Measurements from ENCODE around the gene TRABD. TPM values are rescaled to one million over a fixed set of nuclear protein-coding genes. Genes with fewer than 3 reads are reported as not detected.

Gene TRABD
- total RNA-seq, 4 donors from 2014 or later = 18.3 to 31.0 (median 22.3) TPM

GRCh38 chr22:50178471-50178864 lies 7.2 kb upstream of the TRABD start:
- TF ChIP-seq POLR2AphosphoS5 (IDR thresholded peaks at IDR 0.05) = no peak
- TF ChIP-seq EP300 (IDR thresholded peaks at IDR 0.05) = no peak
- no peak for TF ChIP-seq CTCF (IDR thresholded peaks at IDR 0.05)
- no peak for TF ChIP-seq POLR2A (IDR thresholded peaks at IDR 0.05; ENCODE audit: low read depth)
- Histone ChIP-seq H3K36me3 (no peaks in the 10 kb centered on the region), H3K9me3 (no peaks in the 10 kb centered on the region), H3K27ac (replicated peaks in 1 of 4) (no peak overlapping the region), H3K27me3 (peaks cover 0 to 74% (median 17%) of the 10 kb centered on the region in 4 donors), H3K4me3 (no peak overlapping the region), H3K4me1 (peaks cover 0 to 13% (median under 1%) of the 10 kb centered on the region in 4 donors)
- no peak for DNase-seq (ENCODE audit: extremely low spot score)
- intact Hi-C loops (cut with DNase I) = no loop called here
- WGBS = 66% methylated on average over 17 of the region's 22 CpGs

DNA sequence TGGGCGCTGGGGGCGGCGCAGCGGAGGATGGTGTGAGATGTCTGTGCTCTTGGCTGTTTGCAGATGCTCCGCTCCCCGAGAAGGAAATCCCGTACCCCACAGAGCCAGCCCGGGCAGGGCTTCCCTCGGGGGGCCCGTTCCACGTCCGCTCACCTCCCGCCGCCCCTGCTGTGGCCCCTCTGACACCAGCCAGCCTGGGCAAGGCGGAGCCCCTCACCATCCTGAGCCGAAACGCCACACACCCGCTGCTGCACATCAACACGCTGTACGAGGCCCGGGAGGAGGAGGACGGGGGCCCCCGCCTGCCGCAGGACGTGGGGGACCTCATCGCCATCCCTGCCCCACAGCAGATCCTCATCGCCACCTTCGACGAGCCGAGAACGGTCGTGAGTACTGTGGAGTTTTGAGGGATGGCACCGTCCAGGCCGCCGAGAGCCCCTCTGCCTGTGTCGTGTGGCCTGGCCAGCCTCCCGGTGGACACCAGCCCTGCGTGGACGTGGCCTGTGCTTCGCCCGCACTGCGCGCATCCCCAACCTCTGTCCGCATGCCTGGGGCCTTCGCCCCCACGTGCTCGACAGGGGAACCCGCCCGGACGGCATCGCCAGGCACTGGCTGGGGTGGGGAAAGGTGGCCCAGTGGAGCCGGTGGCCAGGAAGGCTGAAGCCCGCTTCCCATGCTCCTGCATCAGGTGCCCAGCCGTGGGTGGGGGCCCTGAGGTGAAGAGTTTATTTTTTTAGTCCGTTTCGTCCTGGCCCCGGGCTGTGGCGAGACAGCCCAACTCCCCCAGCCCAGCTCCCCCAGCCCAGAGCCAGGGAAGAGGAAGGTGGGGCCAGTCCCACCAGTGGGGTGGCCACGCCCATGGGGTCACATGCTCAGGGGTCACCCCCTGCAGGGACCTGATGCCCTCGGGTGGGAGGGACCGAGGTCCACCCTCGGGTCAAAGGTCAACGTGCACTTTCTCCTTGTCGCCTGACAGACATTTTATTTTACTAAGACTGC lies 6.5 kb upstream of the TRABD start:
- TF ChIP-seq CTCF (IDR thresholded peaks at IDR 0.05) (no peak), EP300 (IDR thresholded peaks at IDR 0.05) (no peak), POLR2AphosphoS5 (IDR thresholded peaks at IDR 0.05) (no peak), POLR2A (IDR thresholded peaks at IDR 0.05; ENCODE audit: low read depth) (no peak)
- Histone ChIP-seq H3K27ac (replicated peaks in 1 of 4) (no peak overlapping the region), H3K4me1 (peaks cover 5 to 20% (median 7%) of the 10 kb centered on the region in 4 donors), H3K36me3 (no peaks in the 10 kb centered on the region), H3K27me3 (peaks cover 0 to 67% (median 17%) of the 10 kb centered on the region in 4 donors), H3K4me3 (no peak overlapping the region), H3K9me3 (no peaks in the 10 kb centered on the region)
- intact Hi-C loops (cut with DNase I) = no loop called here
- DNase-seq (ENCODE audit: extremely low spot score) = no peak
- WGBS = 83% methylated on average over 41 of the region's 64 CpGs

DNA sequence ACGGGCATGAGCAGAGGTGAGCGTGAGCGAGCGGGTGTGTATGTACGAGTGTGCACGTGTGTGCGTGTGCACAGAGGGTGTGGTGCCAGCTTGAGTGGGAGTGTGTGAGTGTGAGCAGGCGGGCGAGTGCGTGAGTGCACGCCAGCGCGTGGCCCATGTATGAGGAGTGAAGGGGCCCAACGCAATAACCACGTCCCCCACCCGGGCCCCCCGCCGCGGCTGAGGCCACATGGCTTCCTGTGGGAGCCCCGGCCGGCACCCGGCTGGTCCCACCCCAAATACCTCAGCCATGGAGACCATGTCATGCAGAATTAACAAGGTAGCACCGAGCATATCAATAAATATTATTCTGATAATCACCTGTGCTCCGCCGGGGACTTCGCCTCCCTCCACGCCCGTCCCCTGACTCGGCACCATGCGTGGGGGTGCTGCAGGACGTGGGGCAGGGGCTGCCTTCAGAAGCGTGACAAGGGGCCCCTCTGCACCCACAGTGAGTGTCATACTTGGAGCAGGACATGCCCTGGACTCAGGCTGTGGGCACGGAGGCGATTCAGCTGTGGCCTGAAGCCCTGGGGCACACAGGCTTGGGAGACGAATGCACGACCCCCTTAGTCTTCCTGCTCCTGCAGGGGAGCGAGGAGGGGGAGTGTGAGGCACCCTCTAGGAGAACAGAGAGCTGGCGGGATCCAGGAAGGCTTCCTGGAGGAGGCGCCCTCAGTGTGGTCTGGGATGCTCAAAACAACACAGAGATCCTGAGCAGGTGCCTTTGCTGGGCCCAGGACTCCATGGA lies 5.6 kb upstream of the TRABD start:
- TF ChIP-seq POLR2AphosphoS5 (IDR thresholded peaks at IDR 0.05) = no peak
- no peak for TF ChIP-seq POLR2A (IDR thresholded peaks at IDR 0.05; ENCODE audit: low read depth)
- TF ChIP-seq EP300 (IDR thresholded peaks at IDR 0.05) = no peak
- TF ChIP-seq CTCF (IDR thresholded peaks at IDR 0.05) = no peak
- WGBS = 77% methylated on average over 39 of the region's 39 CpGs
- intact Hi-C loops (cut with DNase I) = loop anchor here (5.0 kb wide), 1 partner anchor 248 kb away; no protein-coding TSS in a partner anchor
- Histone ChIP-seq H3K27me3 (peaks cover 0 to 58% (median 17%) of the 10 kb centered on the region in 4 donors), H3K36me3 (no peaks in the 10 kb centered on the region), H3K4me3 (no peak overlapping the region), H3K4me1 (peaks cover 13 to 30% (median 17%) of the 10 kb centered on the region in 4 donors), H3K27ac (replicated peaks in 1 of 4) (no peak overlapping the region), H3K9me3 (no peaks in the 10 kb centered on the region)
- DNase-seq (ENCODE audit: extremely low spot score) = no peak

DNA sequence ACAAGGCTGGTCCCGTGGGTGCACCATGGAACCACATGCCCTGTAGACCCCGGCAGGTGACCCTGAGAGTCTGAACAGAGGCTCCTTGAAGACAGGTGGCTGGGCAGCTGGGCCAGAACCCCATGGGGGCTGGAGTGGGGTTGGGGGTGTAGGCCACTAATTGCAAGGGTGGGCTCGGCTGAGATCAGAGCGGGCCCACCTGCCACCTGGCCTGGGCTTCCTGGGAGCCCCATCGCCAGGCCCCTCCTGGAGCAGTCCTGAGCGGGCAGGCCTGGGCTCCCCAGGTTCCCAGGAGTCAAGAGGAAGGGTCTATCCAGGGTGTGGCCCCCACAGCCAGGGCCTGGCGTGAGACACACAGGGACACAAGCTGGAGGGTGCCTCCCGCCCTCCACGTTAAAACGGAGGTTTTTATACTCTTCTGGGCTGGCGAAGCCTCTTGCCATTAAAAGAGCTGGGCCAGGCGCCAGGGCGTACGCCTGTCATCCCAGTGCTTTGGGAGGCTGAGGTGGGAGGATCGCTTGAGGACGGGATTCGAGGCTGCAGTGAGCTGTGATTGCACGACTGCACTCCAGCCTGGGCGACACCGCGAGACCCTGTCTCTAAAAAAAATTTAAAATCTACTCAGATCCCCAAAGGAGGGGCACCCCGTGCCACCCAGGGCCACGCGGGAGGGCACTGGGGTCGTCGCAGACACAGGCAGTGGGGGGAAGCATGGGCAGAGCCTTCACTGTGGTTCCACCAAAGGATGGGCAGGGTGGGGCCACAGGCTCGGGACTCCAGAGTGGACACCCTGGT lies 4.8 kb upstream of the TRABD start:
- Histone ChIP-seq H3K9me3 (no peaks in the 10 kb centered on the region), H3K27me3 (peaks cover 0 to 51% (median 17%) of the 10 kb centered on the region in 4 donors), H3K4me1 (peaks cover 16 to 34% (median 20%) of the 10 kb centered on the region in 4 donors), H3K4me3 (no peak overlapping the region), H3K27ac (replicated peaks in 1 of 4) (no peak overlapping the region), H3K36me3 (no peaks in the 10 kb centered on the region)
- WGBS = 92% methylated on average over 20 of the region's 27 CpGs
- DNase-seq (ENCODE audit: extremely low spot score) = no peak
- intact Hi-C loops (cut with DNase I) = loop anchor here (5.0 kb wide), 1 partner anchor 249 kb away; no protein-coding TSS in a partner anchor
- TF ChIP-seq POLR2AphosphoS5 (IDR thresholded peaks at IDR 0.05) = no peak
- TF ChIP-seq EP300 (IDR thresholded peaks at IDR 0.05) = no peak
- TF ChIP-seq POLR2A (IDR thresholded peaks at IDR 0.05; ENCODE audit: low read depth) = no peak
- no peak for TF ChIP-seq CTCF (IDR thresholded peaks at IDR 0.05)

Data from esophagus muscularis mucosa (tissue), 4 donors.